ENCODE results near the gene AP4S1.
A peak's percentile ranks its signal among the peaks of the same experiment; 100 is the strongest.

Gene AP4S1

GRCh38 chr14:31138301-31138700, 112.9 kb downstream of the AP4S1 start:
- DNase-seq (ENCODE audit: low spot score) = peak; percentile 14

- no peak for DNase-seq (ENCODE audit: low spot score)
Observed at GRCh38 chr14:31139301-31139847, 113.9 kb downstream of the AP4S1 start.

GRCh38 chr14:31142455-31143087, 117.1 kb downstream of the AP4S1 start:
- no peak for DNase-seq (ENCODE audit: low spot score)

Measured in GM03348 (cell line).